H9 (cell line): ENCODE measurements around the gene HSPH1. TPM values are rescaled to one million over a fixed set of nuclear protein-coding genes. Genes with fewer than 3 reads are reported as not detected.

Experiments used
- DNase-seq: peaks from one replicate; pipeline ENCODE4 v3.0.0-alpha.2; 2017
- H2AFZ ChIP-seq: one replicate; pipeline ENCODE4 v1.6.1; 2013; ENCODE audit warnings: mild to moderate bottlenecking, low read length, control low read depth, moderate library complexity
- H2AK5ac ChIP-seq: 2 replicates; pipeline ENCODE4 v1.6.1; 2013; ENCODE audit warnings: low read length, control low read depth, mixed read lengths; ENCODE audit not compliant: insufficient read length
- H2BK120ac ChIP-seq: one replicate; pipeline ENCODE4 v1.6.1; 2013; ENCODE audit warnings: low read depth, mild to moderate bottlenecking, low read length, control low read depth, inconsistent platforms; ENCODE audit not compliant: poor library complexity, severe bottlenecking
- H2BK12ac ChIP-seq: 2 replicates; pipeline ENCODE4 v1.6.1; 2013; ENCODE audit warnings: low read length, control low read depth, mixed read lengths, low read depth; ENCODE audit not compliant: insufficient read length
- H2BK15ac ChIP-seq: 2 replicates; pipeline ENCODE4 v1.6.1; 2013; ENCODE audit warnings: low read depth, low read length, control low read depth
- H2BK20ac ChIP-seq: one replicate; pipeline ENCODE4 v1.6.1; 2013; ENCODE audit warnings: low read depth, mild to moderate bottlenecking, low read length, control low read depth, inconsistent platforms; ENCODE audit not compliant: poor library complexity, severe bottlenecking
- H2BK5ac ChIP-seq: 2 replicates; pipeline ENCODE4 v1.6.1; 2013; ENCODE audit warnings: low read length, control low read depth, mixed read lengths; ENCODE audit not compliant: insufficient read length
- H3K14ac ChIP-seq: 2 replicates; pipeline ENCODE4 v1.6.1; 2013; ENCODE audit warnings: low read length, control low read depth; ENCODE audit not compliant: insufficient read depth
- H3K18ac ChIP-seq: 2 replicates; pipeline ENCODE4 v1.6.1; 2013; ENCODE audit warnings: low read depth, mild to moderate bottlenecking, mixed read lengths, low read length, control low read depth; ENCODE audit not compliant: insufficient read length
- H3K23ac ChIP-seq: 2 replicates; pipeline ENCODE4 v1.6.1; 2013; ENCODE audit warnings: low read length, control low read depth, mixed read lengths, low read depth; ENCODE audit not compliant: insufficient read length
- H3K23me2 ChIP-seq: 2 replicates; pipeline ENCODE4 v1.6.1; 2013; ENCODE audit warnings: low read depth, mild to moderate bottlenecking, mixed read lengths, low read length, control low read depth; ENCODE audit not compliant: insufficient read length, poor library complexity, severe bottlenecking
- H3K27ac ChIP-seq: 2 replicates; pipeline ENCODE4 v1.5.1; 2013; ENCODE audit warnings: low read length, control low read depth, mixed read lengths, low read depth; ENCODE audit not compliant: insufficient read length
- H3K27me3 ChIP-seq: 2 replicates; pipeline ENCODE4 v1.6.1; 2013; ENCODE audit warnings: low read length, control low read depth, inconsistent platforms; ENCODE audit not compliant: insufficient read depth
- H3K4ac ChIP-seq: 2 replicates; pipeline ENCODE4 v1.6.1; 2013; ENCODE audit warnings: low read depth, mild to moderate bottlenecking, control low read depth, inconsistent platforms, low read length, moderate library complexity
- H3K4me1 ChIP-seq: 2 replicates; pipeline ENCODE4 v1.6.1; 2013; ENCODE audit warnings: low read length, control low read depth, inconsistent platforms; ENCODE audit not compliant: insufficient read depth
- H3K4me2 ChIP-seq: 2 replicates; pipeline ENCODE4 v1.6.1; 2013; ENCODE audit warnings: low read length, control low read depth, mixed read lengths; ENCODE audit not compliant: insufficient read length, insufficient read depth
- H3K56ac ChIP-seq: 2 replicates; pipeline ENCODE4 v1.6.1; 2013; ENCODE audit warnings: low read depth, mild to moderate bottlenecking, mixed read lengths, low read length, control low read depth; ENCODE audit not compliant: insufficient read length
- H3K79me1 ChIP-seq: 2 replicates; pipeline ENCODE4 v1.6.1; 2013; ENCODE audit warnings: low read depth, mild to moderate bottlenecking, moderate library complexity, low read length, control low read depth, inconsistent platforms; ENCODE audit not compliant: insufficient read depth, poor library complexity, severe bottlenecking
- H3K79me2 ChIP-seq: 2 replicates; pipeline ENCODE4 v1.6.1; 2013; ENCODE audit warnings: low read length, control low read depth, inconsistent platforms; ENCODE audit not compliant: insufficient read depth
- H3K9ac ChIP-seq: 2 replicates; pipeline ENCODE4 v1.6.1; 2013; ENCODE audit warnings: low read length, control low read depth, mixed read lengths; ENCODE audit not compliant: insufficient read length; ENCODE audit errors: extremely low read depth
- H3K9me3 ChIP-seq: one replicate; pipeline ENCODE4 v1.6.1; 2013; ENCODE audit warnings: low read depth, low read length, inconsistent platforms; ENCODE audit not compliant: control insufficient read depth
- H3T11ph ChIP-seq: one replicate; pipeline ENCODE4 v1.6.1; 2013; ENCODE audit warnings: mild to moderate bottlenecking, low read length, control low read depth, inconsistent platforms
- H4K20me1 ChIP-seq: one replicate; pipeline ENCODE4 v1.6.1; 2013; ENCODE audit not compliant: control insufficient read depth, insufficient read length, insufficient read depth
- H4K5ac ChIP-seq: 2 replicates; pipeline ENCODE4 v1.6.1; 2013; ENCODE audit warnings: low read depth, mild to moderate bottlenecking, mixed read lengths, low read length, control low read depth; ENCODE audit not compliant: insufficient read length
- H4K8ac ChIP-seq: replicated peaks from 2 replicates; pipeline ENCODE4 v1.6.1; 2013; ENCODE audit warnings: low read length, control low read depth, mixed read lengths, low read depth; ENCODE audit not compliant: insufficient read length
- H4K91ac ChIP-seq: 2 replicates; pipeline ENCODE4 v1.6.1; 2013; ENCODE audit warnings: low read depth, mild to moderate bottlenecking, moderate library complexity, mixed read lengths, low read length, control low read depth; ENCODE audit not compliant: insufficient read length
- H3K27ac Mint-ChIP-seq, 3 experiments: 2 replicates in 2 of 3; 3 replicates in 1 of 3; pipeline ENCODE4 v1.8.0; 2020 to 2021; ENCODE audit warnings: mixed read lengths in 3 of 3, mild to moderate bottlenecking in 1 of 3, moderate library complexity in 1 of 3
- H3K27me3 Mint-ChIP-seq: 2 replicates; pipeline ENCODE4 v1.8.0; 2021; ENCODE audit warnings: low read depth, mild to moderate bottlenecking, moderate library complexity, mixed read lengths
- H3K36me3 Mint-ChIP-seq, 3 experiments: 2 replicates in 2 of 3; 3 replicates in 1 of 3; pipeline ENCODE4 v1.8.0; 2020 to 2021; ENCODE audit warnings: low read depth in 3 of 3, mixed read lengths in 3 of 3; ENCODE audit not compliant: insufficient read depth in 1 of 3
- H3K4me1 Mint-ChIP-seq, 2 experiments: 2 replicates each; pipeline ENCODE4 v1.8.0; 2020; ENCODE audit warnings: mixed read lengths in 2 of 2
- H3K4me3 Mint-ChIP-seq, 2 experiments: 2 replicates in 1 of 2; 3 replicates in 1 of 2; pipeline ENCODE4 v1.8.0; 2020 to 2021; ENCODE audit warnings: mild to moderate bottlenecking in 2 of 2, mixed read lengths in 2 of 2, moderate library complexity in 1 of 2
- H3K9me3 Mint-ChIP-seq, 2 experiments: 2 replicates in 1 of 2; 3 replicates in 1 of 2; pipeline ENCODE4 v1.8.0; 2020; ENCODE audit warnings: mild to moderate bottlenecking in 2 of 2, mixed read lengths in 2 of 2, moderate library complexity in 1 of 2
- WGBS: extraction: QIAGEN DNeasy Blood & Tissue Kit; methylation state at CpG from one replicate; pipeline ENCODE4 v1.1.7; 2013; ENCODE audit warnings: missing lambda C conversion rate, low lambda C conversion rate, mixed read lengths; ENCODE audit not compliant: insufficient read length; ENCODE audit errors: extremely low coverage; 5-methylcytosine and 5-hydroxymethylcytosine counted together
- total RNA-seq: library from RNA; stranded (reverse); gene quantifications from 2 replicates; pipeline ENCODE4 v1.2.1, GENCODE V29; 2021
- TF ChIP-seq, protein P1 (sequence below): fragments of 200-600 bp; sonication (generic); conservative IDR thresholded peaks from 3 replicates; pipeline ENCODE4 v1.8.0; 2021; ENCODE audit warnings: antibody characterized with exemption, mild to moderate bottlenecking

HSPH1 gene
- total RNA-seq, 1 experiment from 2014 or later: 141 TPM

DNA sequence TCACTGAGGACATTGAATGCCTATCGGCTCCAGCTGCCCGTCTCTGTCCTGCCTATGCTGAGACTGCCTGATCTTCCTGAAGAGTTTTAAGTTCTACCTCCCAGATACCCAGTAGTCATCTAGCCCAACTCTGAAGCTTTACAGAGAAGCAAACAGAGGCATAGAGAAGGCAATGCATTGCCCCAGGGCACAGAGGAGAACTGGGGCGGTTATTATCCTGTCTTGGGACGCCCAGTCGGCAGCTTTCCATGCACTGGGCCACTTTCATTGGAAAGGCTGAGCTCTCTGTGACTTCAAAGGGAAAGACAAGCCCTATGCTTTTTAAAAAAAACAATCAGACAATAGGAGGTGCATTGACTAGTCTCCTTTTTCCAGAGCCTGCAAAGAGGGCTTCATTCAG lies 71.6 kb downstream of the HSPH1 start:
- Mint-ChIP-seq H3K27ac (no peak overlapping the region), H3K36me3 (no peaks in the 10 kb centered on the region; a peak in 1 of 7 replicates), H3K4me3 (no peak overlapping the region), H3K4me1 (peaks cover 9% of the 10 kb centered on the region in 2 experiments), H3K27me3 (peaks cover 6% of the 10 kb centered on the region), H3K9me3 (no peaks in the 10 kb centered on the region)
- Histone ChIP-seq H3K27me3 (no peaks in the 10 kb centered on the region), H3K23me2 (no peaks in the 10 kb centered on the region), H4K5ac (no peak overlapping the region), H4K8ac (no peak overlapping the region), H3K23ac (no peak overlapping the region), H3K4ac (no peak overlapping the region), H3K9ac (no peak overlapping the region), H2BK20ac (no peak overlapping the region), H3K56ac (no peak overlapping the region), H2AK5ac (no peak overlapping the region), H4K91ac (no peak overlapping the region), H2BK12ac (no peak overlapping the region), H3K9me3 (no peaks in the 10 kb centered on the region), H3K27ac (no peak overlapping the region), H3K79me1 (no peaks in the 10 kb centered on the region), H2BK15ac (no peak overlapping the region), H3K14ac (no peak overlapping the region), H2BK5ac (no peak overlapping the region), H2BK120ac (no peak overlapping the region), H2AFZ (no peak overlapping the region), H3T11ph (no peak overlapping the region), H3K4me2 (no peak overlapping the region), H3K18ac (no peak overlapping the region), H3K4me1 (peaks cover 2% of the 10 kb centered on the region; the same call in 1 of the 2 replicates), H3K79me2 (no peaks in the 10 kb centered on the region), H4K20me1 (no peaks in the 10 kb centered on the region)
- no peak for DNase-seq
- no CpG with 5 or more reads among the region's 5 CpGs for WGBS
- TF ChIP-seq, protein P1, sequence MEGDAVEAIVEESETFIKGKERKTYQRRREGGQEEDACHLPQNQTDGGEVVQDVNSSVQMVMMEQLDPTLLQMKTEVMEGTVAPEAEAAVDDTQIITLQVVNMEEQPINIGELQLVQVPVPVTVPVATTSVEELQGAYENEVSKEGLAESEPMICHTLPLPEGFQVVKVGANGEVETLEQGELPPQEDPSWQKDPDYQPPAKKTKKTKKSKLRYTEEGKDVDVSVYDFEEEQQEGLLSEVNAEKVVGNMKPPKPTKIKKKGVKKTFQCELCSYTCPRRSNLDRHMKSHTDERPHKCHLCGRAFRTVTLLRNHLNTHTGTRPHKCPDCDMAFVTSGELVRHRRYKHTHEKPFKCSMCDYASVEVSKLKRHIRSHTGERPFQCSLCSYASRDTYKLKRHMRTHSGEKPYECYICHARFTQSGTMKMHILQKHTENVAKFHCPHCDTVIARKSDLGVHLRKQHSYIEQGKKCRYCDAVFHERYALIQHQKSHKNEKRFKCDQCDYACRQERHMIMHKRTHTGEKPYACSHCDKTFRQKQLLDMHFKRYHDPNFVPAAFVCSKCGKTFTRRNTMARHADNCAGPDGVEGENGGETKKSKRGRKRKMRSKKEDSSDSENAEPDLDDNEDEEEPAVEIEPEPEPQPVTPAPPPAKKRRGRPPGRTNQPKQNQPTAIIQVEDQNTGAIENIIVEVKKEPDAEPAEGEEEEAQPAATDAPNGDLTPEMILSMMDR: no peak
